Kidney (tissue), 14 donors: Measurements from ENCODE around the gene DIAPH1. TPM values are rescaled to one million over a fixed set of nuclear protein-coding genes. Genes with fewer than 3 reads are reported as not detected.

Experiments used
- DNase-seq, 5 donors: peaks; one replicate each; pipeline ENCODE4 v3.0.0-alpha.2; 2013 to 2020
- FAIRE-seq: peaks from 2 replicates; lab custom pipeline; 2012; peaks lifted over from hg19 to GRCh38; lab: Jason Lieb, UNC
- H3K27ac ChIP-seq, 2 donors: one replicate each; pipeline ENCODE4 v1.7.0; 2013; ENCODE audit warnings: low read depth in 2 of 2, low read length in 2 of 2, inconsistent platforms in 1 of 2
- H3K27me3 ChIP-seq: one replicate; pipeline ENCODE4 v1.7.1; 2013; ENCODE audit warnings: low read length, inconsistent platforms; ENCODE audit not compliant: control insufficient read depth, insufficient read depth
- H3K36me3 ChIP-seq, 3 donors: one replicate each; pipeline versions ENCODE4 v1.7.0 to v1.7.1; 2013; ENCODE audit warnings: low read length in 3 of 3, control low read depth in 1 of 3, inconsistent platforms in 1 of 3; ENCODE audit not compliant: insufficient read depth in 3 of 3, control insufficient read depth in 2 of 3
- H3K4me1 ChIP-seq, 3 donors: one replicate each; pipeline versions ENCODE4 v1.7.0 to v1.7.1; 2013; ENCODE audit warnings: low read length in 3 of 3, inconsistent platforms in 1 of 3, low read depth in 1 of 3; ENCODE audit not compliant: control insufficient read depth in 2 of 3, insufficient read depth in 2 of 3
- H3K4me3 ChIP-seq, 3 donors: one replicate each; pipeline versions ENCODE4 v1.7.0 to v1.8.1; 2013; ENCODE audit warnings: low read length in 3 of 3, control low read depth in 1 of 3, inconsistent platforms in 1 of 3
- H3K9ac ChIP-seq, 3 donors: one replicate each; pipeline versions ENCODE4 v1.7.0 to v1.7.1; 2013; ENCODE audit warnings: low read length in 3 of 3, control low read depth in 1 of 3, inconsistent platforms in 1 of 3
- H3K9me3 ChIP-seq, 3 donors: one replicate each; pipeline versions ENCODE4 v1.7.0 to v1.7.1; 2013; ENCODE audit warnings: low read length in 3 of 3, control low read depth in 1 of 3, inconsistent platforms in 1 of 3; ENCODE audit not compliant: control insufficient read depth in 2 of 3, insufficient read depth in 1 of 3
- intact Hi-C: fragments of 100-400 bp; cut with DNase I; formaldehyde crosslinking; loops from one replicate; pipeline ENCODE4 v1.11.1; 2022
- polyA plus RNA-seq: library from polyadenylated mRNA; stranded (reverse); fragments of 350-450 nt; fragmentation: Illumina TruSeq; extraction: RNeasy Lipid Tissue Mini Kit (QIAGEN cat#74804); gene quantifications from one replicate; pipeline ENCODE4 v1.2.3, GENCODE V29; 2014; ENCODE audit warnings: low read depth, low replicate concordance; ENCODE audit not compliant: insufficient read depth
- total RNA-seq: library from RNA; stranded (reverse); fragmentation: NEBNext Ultra II Directional; extraction: Animal tissue kit (Norgen Biotek cat#: 25700); gene quantifications from one replicate; pipeline ENCODE4 v1.2.1, GENCODE V29; 2021
- TF ChIP-seq, protein P1 (sequence below): IDR thresholded peaks from 3 replicates; pipeline ENCODE4 v1.5.1; 2012; ENCODE audit warnings: mild to moderate bottlenecking, moderate library complexity, borderline replicate concordance; ENCODE audit not compliant: insufficient read depth; ENCODE audit errors: extremely low read depth
- donor health status: control.
- donor health status: control.
- donor health status: control.
- donor health status: control.
- donor health status: control.
- donor health status: DM: yes; HTN: yes; CAD: no.
- donor health status: Normal renal cell carcinoma (clear cell type).

The DIAPH1 gene
- total and polyA plus RNA-seq, 2 donors from 2014 or later = 60.6 to 156 TPM

GRCh38 chr5:141586246-141586645, 32.6 kb downstream of the DIAPH1 start:
- no peak for DNase-seq

GRCh38 chr5:141585594-141585993, 33.2 kb downstream of the DIAPH1 start:
- H3K4me3 ChIP-seq = no peak overlapping the region
- intact Hi-C loops = no loop called here
- H3K36me3 ChIP-seq = peaks cover 7 to 40% (median 21%) of the 10 kb centered on the region in 3 donors
- TF ChIP-seq, protein P1, sequence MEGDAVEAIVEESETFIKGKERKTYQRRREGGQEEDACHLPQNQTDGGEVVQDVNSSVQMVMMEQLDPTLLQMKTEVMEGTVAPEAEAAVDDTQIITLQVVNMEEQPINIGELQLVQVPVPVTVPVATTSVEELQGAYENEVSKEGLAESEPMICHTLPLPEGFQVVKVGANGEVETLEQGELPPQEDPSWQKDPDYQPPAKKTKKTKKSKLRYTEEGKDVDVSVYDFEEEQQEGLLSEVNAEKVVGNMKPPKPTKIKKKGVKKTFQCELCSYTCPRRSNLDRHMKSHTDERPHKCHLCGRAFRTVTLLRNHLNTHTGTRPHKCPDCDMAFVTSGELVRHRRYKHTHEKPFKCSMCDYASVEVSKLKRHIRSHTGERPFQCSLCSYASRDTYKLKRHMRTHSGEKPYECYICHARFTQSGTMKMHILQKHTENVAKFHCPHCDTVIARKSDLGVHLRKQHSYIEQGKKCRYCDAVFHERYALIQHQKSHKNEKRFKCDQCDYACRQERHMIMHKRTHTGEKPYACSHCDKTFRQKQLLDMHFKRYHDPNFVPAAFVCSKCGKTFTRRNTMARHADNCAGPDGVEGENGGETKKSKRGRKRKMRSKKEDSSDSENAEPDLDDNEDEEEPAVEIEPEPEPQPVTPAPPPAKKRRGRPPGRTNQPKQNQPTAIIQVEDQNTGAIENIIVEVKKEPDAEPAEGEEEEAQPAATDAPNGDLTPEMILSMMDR = no peak
- no peaks in the 10 kb centered on the region for H3K4me1 ChIP-seq
- H3K27me3 ChIP-seq = no peaks in the 10 kb centered on the region
- no peaks in the 10 kb centered on the region for H3K9me3 ChIP-seq
- FAIRE-seq (no peak), DNase-seq (no peak)
- no peak overlapping the region for H3K9ac ChIP-seq
- H3K27ac ChIP-seq = no peak overlapping the region

More at GRCh38 chr5:141586246-141586645, 32.6 kb downstream of the DIAPH1 start:
- no peak for FAIRE-seq
- no peaks in the 10 kb centered on the region for H3K4me1 ChIP-seq
- no peak overlapping the region for H3K4me3 ChIP-seq
- H3K27ac ChIP-seq = no peak overlapping the region
- H3K9ac ChIP-seq = no peak overlapping the region
- TF ChIP-seq, protein P1 = no peak
- intact Hi-C loops = no loop called here
- H3K9me3 ChIP-seq = no peaks in the 10 kb centered on the region
- no peaks in the 10 kb centered on the region for H3K27me3 ChIP-seq
- H3K36me3 ChIP-seq = peaks cover 7 to 33% (median 16%) of the 10 kb centered on the region in 3 donors

DNA sequence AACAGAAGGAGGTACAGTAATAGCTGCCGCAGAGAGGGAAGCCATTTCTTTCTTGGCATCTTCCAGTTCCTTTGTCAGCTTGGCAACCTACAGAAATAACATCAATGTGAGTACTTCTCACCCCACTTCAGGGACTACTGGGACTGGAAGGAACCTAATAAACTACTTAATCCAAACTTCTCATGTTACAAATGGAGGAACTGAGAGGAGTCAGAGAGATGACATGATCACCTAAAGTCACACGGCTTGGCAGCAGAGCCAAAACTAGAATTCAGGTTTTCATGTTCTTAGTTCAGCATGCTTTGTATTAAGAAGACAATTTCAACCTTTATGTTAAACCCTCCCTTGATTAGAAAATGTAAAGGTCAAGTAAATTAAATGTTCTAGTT, 44.7 kb downstream of the DIAPH1 start:
- DNase-seq (no peak), FAIRE-seq (no peak)
- TF ChIP-seq, protein P1 = no peak
- H3K9ac ChIP-seq = no peak overlapping the region
- H3K4me3 ChIP-seq = no peak overlapping the region
- peaks cover 14 to 53% (median 50%) of the 10 kb centered on the region in 3 donors for H3K36me3 ChIP-seq
- H3K27me3 ChIP-seq = no peaks in the 10 kb centered on the region
- no peaks in the 10 kb centered on the region for H3K9me3 ChIP-seq
- no peak overlapping the region for H3K27ac ChIP-seq
- no peaks in the 10 kb centered on the region for H3K4me1 ChIP-seq
- intact Hi-C loops = no loop called here
